Thoracic aorta (tissue), 2 donors: ENCODE results near the gene LRRC8E. TPM values are rescaled to one million over a fixed set of nuclear protein-coding genes. Genes with fewer than 3 reads are reported as not detected.
"Not testable (repeated sequence)": the region's sequence is repeated elsewhere in the genome, so short reads cannot be mapped to it uniquely, and the experiment has no call there.

Experiments used
- ATAC-seq: fragments of 150-250 bp; one replicate; pipeline ENCODE4 v1.8.0; 2017; ENCODE audit warnings: low read depth; ENCODE audit not compliant: insufficient number of reproducible peaks, low FRiP score
- DNase-seq: peaks from one replicate; pipeline ENCODE4 v3.0.0-alpha.2; 2020; ENCODE audit warnings: low spot score
- H3K27ac ChIP-seq, 2 donors: fragments of 200-600 bp; sonication (generic); 1 replicate in 1 of 2; 2 replicates in 1 of 2; pipeline ENCODE4 v1.5.1; 2016; ENCODE audit warnings: mild to moderate bottlenecking in 2 of 2, moderate library complexity in 2 of 2
- H3K27me3 ChIP-seq: fragments of 200-600 bp; sonication (generic); replicated peaks from 2 replicates; pipeline ENCODE4 v1.6.0; 2016; ENCODE audit warnings: mild to moderate bottlenecking; ENCODE audit not compliant: insufficient read depth
- H3K36me3 ChIP-seq: fragments of 200-600 bp; sonication (generic); one replicate; pipeline ENCODE4 v1.5.1; 2016
- H3K4me1 ChIP-seq, 2 donors: fragments of 200-600 bp; sonication (generic); 1 replicate in 1 of 2; 2 replicates in 1 of 2; pipeline versions ENCODE4 v1.5.1 to v1.6.0; 2016; ENCODE audit warnings: low read depth in 2 of 2, mild to moderate bottlenecking in 1 of 2; ENCODE audit not compliant: control insufficient read depth in 1 of 2
- H3K4me3 ChIP-seq: fragments of 200-600 bp; sonication (generic); 2 replicates; pipeline ENCODE4 v1.5.1; 2016; ENCODE audit warnings: mild to moderate bottlenecking
- H3K9me3 ChIP-seq: fragments of 200-600 bp; sonication (generic); 2 replicates; pipeline ENCODE4 v1.5.1; 2016
- total RNA-seq, 2 donors: library from RNA; depleted of rRNA; stranded (reverse); fragments of >200 nt; gene quantifications; one replicate each; pipeline versions ENCODE4 v1.1.0 to v1.2.3, GENCODE V29; 2016
- TF ChIP-seq, protein P1 (sequence below): fragments of 200-600 bp; sonication (generic); IDR thresholded peaks from one replicate; pipeline ENCODE4 v1.5.1; 2019; ENCODE audit warnings: antibody characterized with exemption

Gene LRRC8E
- total RNA-seq, 2 donors from 2014 or later: 0.14 TPM; not detected in 1

DNA sequence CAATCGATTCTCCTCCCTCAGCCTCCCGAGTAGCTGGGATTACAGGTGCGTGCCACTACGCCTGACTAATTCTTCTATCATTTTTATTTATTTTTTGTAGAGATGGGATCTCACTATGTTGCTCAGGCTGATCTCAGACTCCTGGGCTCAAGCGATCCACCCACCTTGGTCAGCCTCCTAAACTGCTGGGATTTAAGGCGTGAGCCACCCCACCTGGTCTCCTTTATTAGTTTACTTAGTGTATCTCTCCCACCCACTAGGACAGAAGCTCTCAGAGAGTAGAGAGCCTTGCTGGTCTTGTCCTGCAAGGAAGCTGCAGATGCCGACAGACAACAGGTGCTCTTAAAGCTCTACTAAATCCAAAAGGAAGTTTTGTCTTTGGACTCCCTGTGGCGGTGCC lies 2.5 kb upstream of the LRRC8E start:
- Histone ChIP-seq H3K27me3 (no peaks in the 10 kb centered on the region), H3K9me3 (no peaks in the 10 kb centered on the region), H3K4me1 (peaks cover 4 to 6% of the 10 kb centered on the region in 2 donors), H3K4me3 (no peak overlapping the region), H3K36me3 (no peaks in the 10 kb centered on the region), H3K27ac (no peak overlapping the region)
- ATAC-seq (no peak), DNase-seq (no peak)
- TF ChIP-seq, protein P1, sequence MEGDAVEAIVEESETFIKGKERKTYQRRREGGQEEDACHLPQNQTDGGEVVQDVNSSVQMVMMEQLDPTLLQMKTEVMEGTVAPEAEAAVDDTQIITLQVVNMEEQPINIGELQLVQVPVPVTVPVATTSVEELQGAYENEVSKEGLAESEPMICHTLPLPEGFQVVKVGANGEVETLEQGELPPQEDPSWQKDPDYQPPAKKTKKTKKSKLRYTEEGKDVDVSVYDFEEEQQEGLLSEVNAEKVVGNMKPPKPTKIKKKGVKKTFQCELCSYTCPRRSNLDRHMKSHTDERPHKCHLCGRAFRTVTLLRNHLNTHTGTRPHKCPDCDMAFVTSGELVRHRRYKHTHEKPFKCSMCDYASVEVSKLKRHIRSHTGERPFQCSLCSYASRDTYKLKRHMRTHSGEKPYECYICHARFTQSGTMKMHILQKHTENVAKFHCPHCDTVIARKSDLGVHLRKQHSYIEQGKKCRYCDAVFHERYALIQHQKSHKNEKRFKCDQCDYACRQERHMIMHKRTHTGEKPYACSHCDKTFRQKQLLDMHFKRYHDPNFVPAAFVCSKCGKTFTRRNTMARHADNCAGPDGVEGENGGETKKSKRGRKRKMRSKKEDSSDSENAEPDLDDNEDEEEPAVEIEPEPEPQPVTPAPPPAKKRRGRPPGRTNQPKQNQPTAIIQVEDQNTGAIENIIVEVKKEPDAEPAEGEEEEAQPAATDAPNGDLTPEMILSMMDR: no peak

DNA sequence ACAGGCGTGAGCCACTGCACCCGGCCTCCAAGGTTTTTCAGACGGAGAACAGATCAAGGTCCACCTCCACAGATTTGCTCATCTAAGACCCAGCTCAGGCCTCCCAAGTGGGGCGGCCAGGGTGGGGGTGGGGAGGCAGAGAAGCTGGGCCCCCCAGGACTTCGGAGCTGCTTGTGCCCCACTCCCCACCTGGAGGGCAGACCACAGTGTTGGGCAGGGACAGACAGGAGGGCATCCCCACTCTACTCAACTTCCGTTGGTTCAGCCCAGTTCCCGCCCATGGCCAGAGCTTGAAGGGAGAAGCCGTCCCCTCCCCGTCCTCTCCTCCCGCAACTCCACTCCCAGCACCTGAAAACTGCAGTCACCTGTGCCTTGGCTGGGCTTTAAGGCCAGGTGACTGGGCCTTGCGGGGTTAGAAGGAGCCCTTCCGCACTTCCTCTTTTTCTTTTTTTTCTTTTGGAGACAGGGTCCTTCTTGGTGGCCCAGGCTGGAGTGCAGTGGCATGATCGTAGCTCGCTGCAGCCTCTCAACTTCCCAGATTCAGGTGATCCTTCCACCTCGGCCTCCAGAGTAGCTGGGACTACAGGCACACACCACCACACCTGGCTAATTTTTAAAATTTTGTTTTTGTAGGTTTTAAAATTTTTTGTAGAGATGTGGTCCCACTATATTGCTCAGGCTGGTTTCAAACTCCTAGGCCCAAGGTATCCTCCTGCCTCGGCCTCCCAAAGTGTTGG lies 734 bp upstream of the LRRC8E start:
- H3K4me3 ChIP-seq: no peak overlapping the region

DNA sequence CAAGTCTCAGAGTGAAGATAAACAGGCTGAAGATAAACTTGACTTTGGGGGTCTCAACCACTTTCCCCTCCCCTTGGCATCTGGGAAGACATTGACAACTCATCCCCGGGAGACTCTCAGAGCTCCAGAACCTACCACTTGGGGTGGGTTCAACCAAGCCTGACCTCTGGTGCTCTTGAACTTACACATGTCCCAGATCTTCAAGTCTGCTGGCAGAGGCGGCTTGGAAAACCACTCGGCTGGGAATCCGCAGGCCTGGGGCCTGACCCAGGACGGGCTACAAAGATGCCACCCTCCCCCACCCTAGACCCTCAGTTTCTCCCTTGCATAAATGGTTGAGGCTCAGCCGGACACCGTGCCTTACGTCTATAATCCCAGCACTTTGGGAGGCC lies 512 bp downstream of the LRRC8E start:
- ATAC-seq (no peak), DNase-seq (no peak)
- H3K4me3 ChIP-seq: no peak overlapping the region
- no peak overlapping the region for H3K27ac ChIP-seq
- no peaks in the 10 kb centered on the region for H3K27me3 ChIP-seq
- no peaks in the 10 kb centered on the region for H3K9me3 ChIP-seq
- TF ChIP-seq, protein P1: no peak
- peaks cover 4 to 6% of the 10 kb centered on the region in 2 donors for H3K4me1 ChIP-seq
- no peaks in the 10 kb centered on the region for H3K36me3 ChIP-seq

More for the DNA sequence above, 734 bp upstream of the LRRC8E start:
- Histone ChIP-seq H3K4me1 (peaks cover 4 to 6% of the 10 kb centered on the region in 2 donors), H3K9me3 (no peaks in the 10 kb centered on the region), H3K36me3 (no peaks in the 10 kb centered on the region), H3K27ac (no peak overlapping the region), H3K27me3 (no peaks in the 10 kb centered on the region)
- ATAC-seq (no peak), DNase-seq (no peak)
- TF ChIP-seq, protein P1: no peak

DNA sequence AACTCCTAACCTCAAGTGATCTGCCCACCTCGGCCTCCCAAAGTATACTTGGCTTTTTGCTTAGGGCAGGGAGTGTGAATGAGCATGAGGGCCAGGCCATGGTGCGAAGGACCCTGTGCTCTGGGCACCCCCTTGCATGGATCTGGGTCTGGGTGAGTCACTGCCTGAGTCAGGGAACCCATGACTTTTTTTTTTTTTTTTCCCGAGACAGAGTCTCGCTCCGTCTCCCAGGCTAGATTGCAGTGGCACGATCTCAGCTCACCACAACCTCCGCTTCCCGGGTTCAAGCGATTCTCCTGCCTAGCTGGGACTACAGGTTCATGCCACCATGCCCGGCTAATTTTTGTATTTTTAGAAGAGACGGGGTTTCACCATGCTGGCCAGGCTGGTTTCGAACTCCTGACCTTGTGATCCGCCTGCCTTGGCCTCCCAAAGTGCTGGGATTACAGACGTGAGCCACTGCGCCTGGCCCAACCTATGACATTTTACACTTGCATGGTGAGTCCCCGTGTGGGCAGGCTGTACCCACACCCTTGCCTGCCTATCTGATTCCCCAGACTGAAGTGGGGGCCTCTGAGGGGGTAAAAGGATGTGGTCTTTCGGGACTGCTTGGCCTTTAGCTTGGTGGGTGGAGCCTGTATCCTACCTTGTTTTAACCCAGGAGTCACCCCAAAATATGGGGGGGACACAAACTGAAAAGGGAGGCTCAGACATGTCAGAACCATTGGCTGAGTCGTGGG lies 5.2 kb downstream of the LRRC8E start:
- not testable (repeated sequence) for H3K27me3 ChIP-seq, H3K27ac ChIP-seq, H3K9me3 ChIP-seq, H3K4me1 ChIP-seq, H3K4me3 ChIP-seq, ATAC-seq, DNase-seq, H3K36me3 ChIP-seq

DNA sequence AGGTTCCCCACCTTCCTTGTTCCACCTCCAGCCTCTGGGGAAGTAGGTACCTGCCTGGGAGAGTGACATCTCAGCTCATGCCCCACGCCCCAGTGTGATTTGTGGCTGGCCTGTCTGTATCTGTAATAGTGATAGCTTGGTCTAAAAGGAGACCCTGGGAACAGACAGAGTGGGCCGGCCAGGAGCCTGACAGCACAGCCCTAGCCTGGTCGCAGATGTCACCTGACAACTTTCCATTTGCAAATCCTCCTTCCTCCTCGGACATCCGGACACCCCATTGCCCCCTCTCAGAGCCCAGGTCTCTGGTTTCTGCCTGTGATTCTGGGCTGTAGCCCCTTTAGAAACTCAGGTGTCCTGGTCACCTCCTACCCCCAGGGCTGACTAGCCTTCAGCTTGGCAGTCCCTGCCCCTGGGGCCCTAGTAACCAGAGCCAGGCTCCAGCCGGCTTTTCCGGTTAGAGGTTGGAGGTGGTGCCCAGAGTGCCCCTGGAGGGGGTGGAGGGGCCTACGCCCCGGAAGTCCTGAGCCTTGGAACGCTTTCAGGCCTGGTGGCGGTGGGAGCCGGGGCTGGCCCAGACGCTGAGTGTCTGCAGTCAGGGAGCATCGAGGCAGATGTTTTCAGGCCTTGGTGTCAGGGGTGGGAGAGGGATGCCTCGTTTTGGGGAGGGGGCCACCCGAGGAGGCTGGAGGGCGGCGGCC lies 6.5 kb downstream of the LRRC8E start:
- Histone ChIP-seq H3K4me3 (no peak overlapping the region), H3K9me3 (no peaks in the 10 kb centered on the region), H3K36me3 (no peaks in the 10 kb centered on the region), H3K27ac (no peak overlapping the region), H3K4me1 (no peaks in the 10 kb centered on the region), H3K27me3 (no peaks in the 10 kb centered on the region)
- TF ChIP-seq, protein P1: no peak
- DNase-seq (no peak), ATAC-seq (no peak)
